HG03439 (cell line): Measurements from ENCODE around the gene TMEM232.

Experiments
- ATAC-seq: cut with Tn5 transposase; IDR thresholded peaks from one replicate; pipeline ENCODE4 v1.9.1; 2021; ENCODE audit warnings: mild to moderate bottlenecking, moderate library complexity; ENCODE audit not compliant: unreplicated experiment

Gene TMEM232

GRCh38 chr5:110439296-110439695 is 287.2 kb downstream of the TMEM232 start:
- ATAC-seq = no peak

GRCh38 chr5:110435207-110435606 is 291.3 kb downstream of the TMEM232 start:
- no peak for ATAC-seq

DNA sequence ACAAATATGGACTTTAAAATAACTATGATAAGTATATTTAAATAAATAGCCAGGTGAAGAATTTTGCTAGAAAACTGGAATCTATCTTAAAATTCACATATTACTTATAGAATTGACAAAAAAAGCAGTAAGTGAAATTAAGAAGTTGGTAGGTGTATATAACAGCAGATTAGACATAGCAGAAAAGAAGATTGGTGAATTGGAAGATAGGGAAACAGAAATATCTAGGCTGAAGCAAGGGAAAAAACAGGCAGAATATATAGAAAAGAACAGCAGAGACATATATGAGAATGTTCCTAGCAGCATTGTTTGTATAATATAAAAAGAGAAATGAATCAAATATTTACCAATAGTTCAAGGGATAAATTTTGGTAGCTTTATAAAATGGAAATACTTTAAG is 294.9 kb downstream of the TMEM232 start:
- no peak for ATAC-seq

GRCh38 chr5:110414360-110414759 is 312.1 kb downstream of the TMEM232 start:
- ATAC-seq = no peak

- no peak for ATAC-seq
These were observed 312.6 kb downstream of the TMEM232 start for GRCh38 chr5:110413856-110414255.

DNA sequence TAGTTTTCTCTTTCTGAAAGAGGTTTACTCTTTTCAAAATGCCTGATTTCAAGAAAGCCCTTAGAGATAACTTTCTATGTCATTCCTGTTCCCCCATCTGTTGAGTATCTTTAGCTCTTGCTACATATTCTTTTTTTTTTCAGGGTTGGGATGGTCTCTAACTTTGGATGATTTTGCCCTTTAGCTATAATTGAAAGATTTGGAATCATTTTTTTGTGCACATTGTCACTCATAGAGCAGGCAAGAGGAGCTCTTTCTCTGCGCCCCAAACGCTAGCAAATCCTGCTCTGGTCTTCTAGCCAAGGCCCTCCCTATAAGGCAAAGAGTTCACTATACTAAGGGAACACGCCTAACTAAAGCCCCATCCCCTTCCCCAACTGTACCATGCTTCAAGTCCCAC is 316.9 kb downstream of the TMEM232 start:
- ATAC-seq = no peak

- no peak for ATAC-seq
These were observed 323.9 kb downstream of the TMEM232 start for GRCh38 chr5:110402562-110402961.

DNA sequence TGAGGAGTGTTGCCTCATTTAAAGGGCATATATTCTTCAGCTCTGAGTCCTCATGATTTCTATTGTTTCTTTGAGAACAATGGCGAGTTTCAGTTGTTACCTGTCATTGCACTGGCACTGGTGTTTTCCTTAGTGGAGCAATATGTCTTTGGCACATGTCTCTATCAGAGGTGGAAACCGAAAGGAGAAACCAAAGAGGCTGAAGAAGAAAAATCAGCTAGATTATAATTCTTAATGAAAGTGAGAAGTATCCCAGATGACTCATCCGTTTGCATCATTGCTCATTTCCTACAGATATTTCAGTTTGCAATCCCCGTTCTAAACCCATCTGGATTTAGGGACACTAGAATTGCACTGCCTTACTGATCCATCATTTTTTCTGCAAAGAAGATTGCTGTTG is 324.6 kb downstream of the TMEM232 start:
- no peak for ATAC-seq

- no peak for ATAC-seq
These were observed 327.5 kb downstream of the TMEM232 start for GRCh38 chr5:110398951-110399350.

DNA sequence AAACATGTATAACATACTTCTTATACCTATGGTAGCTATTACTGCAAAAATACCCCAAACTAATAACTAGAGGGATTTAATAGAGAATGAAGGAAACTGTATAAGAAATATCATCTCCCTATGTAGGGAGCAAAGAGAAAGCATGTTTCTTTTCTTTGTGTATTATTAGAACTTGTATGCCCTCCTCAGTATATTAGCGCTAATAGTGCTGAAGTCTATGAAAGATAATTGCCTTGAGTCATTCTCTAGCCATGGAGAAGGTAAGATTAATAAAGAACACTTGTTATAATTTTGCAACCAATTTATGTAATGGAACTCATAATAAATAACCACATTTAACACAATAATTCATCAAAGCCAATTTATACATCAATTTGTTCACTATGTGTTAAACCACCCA is 329.2 kb downstream of the TMEM232 start:
- ATAC-seq = no peak

- ATAC-seq = no peak
These were observed 339.7 kb downstream of the TMEM232 start for GRCh38 chr5:110386782-110387181.

DNA sequence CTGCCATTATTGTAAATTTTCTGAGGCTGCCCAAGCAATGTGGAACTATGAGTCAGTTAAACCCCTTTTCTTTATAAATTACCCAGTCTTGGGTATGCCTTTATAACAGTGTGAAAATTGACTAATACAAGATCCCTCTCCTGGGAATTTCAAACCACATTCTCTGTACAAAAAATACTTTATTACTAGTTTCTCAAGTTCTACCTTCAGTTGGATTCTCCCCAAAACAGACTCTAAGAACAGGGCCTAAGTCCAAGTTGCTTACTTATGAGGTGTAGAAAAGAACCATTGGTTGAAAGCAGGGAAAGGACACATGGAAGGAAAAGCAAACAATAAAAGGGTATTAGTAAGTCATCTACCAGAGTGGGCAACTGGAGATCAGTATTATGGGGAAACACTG is 343.2 kb downstream of the TMEM232 start:
- no peak for ATAC-seq

DNA sequence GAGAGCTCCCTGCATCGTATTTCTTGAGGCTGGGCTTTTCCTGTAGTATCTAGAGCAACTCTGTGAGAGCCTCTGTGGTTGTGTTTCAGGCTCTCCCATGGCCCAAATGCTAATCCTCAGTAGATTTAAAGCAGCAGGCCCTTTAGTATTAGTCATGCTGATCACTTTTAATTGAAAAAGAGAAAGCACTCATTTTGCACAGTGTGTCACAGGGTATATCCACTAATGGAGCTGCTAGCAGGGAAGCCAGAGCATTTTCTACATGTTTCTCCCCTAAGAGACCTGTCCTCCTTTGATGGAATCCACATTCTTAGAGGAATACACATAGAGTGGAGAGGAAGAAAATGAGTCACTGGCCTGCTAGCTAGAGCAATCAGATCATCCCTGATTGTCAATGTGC is 348.5 kb downstream of the TMEM232 start:
- no peak for ATAC-seq

GRCh38 chr5:110377361-110377760 is 349.1 kb downstream of the TMEM232 start:
- no peak for ATAC-seq

DNA sequence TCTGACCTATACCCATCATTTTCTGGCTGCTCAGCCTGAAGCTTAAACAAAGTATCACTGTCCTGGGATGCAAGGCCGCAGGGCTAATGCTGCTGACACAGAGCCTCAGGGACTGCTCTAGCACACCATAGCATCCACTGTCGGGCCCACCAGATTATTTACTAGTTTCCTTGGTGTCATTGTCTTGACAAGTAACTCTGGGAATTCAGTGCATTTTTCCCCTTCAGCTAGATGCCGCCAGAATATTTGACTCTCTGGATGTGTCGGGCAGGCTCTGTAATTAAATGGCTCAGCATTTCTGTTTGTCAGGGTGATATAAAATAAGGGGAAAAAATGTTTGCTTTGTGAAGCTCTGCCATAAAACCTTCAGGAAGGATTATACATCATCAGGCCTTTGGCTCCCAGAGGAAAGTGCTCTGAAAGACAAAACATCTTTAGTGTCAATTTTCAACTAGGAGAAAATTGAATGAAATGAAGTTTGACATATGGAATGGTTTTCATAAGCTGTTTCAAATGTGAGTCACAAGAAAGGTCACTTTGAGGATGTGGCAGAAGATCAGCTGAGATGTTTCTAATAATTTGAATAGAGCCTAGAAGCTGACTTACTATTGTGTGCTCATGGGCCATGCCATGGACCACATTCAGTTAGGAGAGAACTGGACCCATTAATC is 350.1 kb downstream of the TMEM232 start:
- ATAC-seq = no peak

- no peak for ATAC-seq
These were observed 354.8 kb downstream of the TMEM232 start for GRCh38 chr5:110371725-110372041.

GRCh38 chr5:110371011-110371724 is 355.3 kb downstream of the TMEM232 start:
- ATAC-seq = no peak
